EL (cell line): Measurements from ENCODE around the gene ADGRD1.
"Not testable (repeated sequence)": the region's sequence is repeated elsewhere in the genome, so short reads cannot be mapped to it uniquely, and the experiment has no call there.

ENCODE experiments used
- DNase-seq: peaks from one replicate; pipeline ENCODE4 v3.0.0-alpha.2; 2016

The ADGRD1 gene

GRCh38 chr12:130988751-130989150 lies 35.0 kb downstream of the ADGRD1 start:
- DNase-seq: no peak

- DNase-seq: no peak
Observed at GRCh38 chr12:130989391-130989790, 35.7 kb downstream of the ADGRD1 start.

GRCh38 chr12:130990034-130990433 lies 36.3 kb downstream of the ADGRD1 start:
- no peak for DNase-seq

GRCh38 chr12:130992448-130992847 lies 38.7 kb downstream of the ADGRD1 start:
- DNase-seq: no peak

GRCh38 chr12:130992979-130993538 lies 39.4 kb downstream of the ADGRD1 start:
- DNase-seq: no peak

- no peak for DNase-seq
Observed at GRCh38 chr12:130993759-130994670, 40.3 kb downstream of the ADGRD1 start.

- DNase-seq: no peak
Observed at GRCh38 chr12:130994821-130995375, 41.2 kb downstream of the ADGRD1 start.

GRCh38 chr12:130995386-130995969 lies 41.8 kb downstream of the ADGRD1 start:
- not testable (repeated sequence) for DNase-seq

- no peak for DNase-seq
Observed at GRCh38 chr12:130998136-130998535, 44.4 kb downstream of the ADGRD1 start.

GRCh38 chr12:131000000-131000486 lies 46.3 kb downstream of the ADGRD1 start:
- DNase-seq: no peak

GRCh38 chr12:131001493-131001892 lies 47.8 kb downstream of the ADGRD1 start:
- DNase-seq: no peak

- DNase-seq: no peak
Observed at GRCh38 chr12:131002216-131002631, 48.5 kb downstream of the ADGRD1 start.

GRCh38 chr12:131003036-131003715 lies 49.5 kb downstream of the ADGRD1 start:
- DNase-seq: no peak

- no peak for DNase-seq
Observed at GRCh38 chr12:131003716-131004045, 50.0 kb downstream of the ADGRD1 start.

GRCh38 chr12:131004166-131004565 lies 50.5 kb downstream of the ADGRD1 start:
- DNase-seq: no peak

GRCh38 chr12:131005161-131006035 lies 51.7 kb downstream of the ADGRD1 start:
- DNase-seq: no peak

- no peak for DNase-seq
Observed at GRCh38 chr12:131006036-131006735, 52.5 kb downstream of the ADGRD1 start.

GRCh38 chr12:131007031-131007739 lies 53.5 kb downstream of the ADGRD1 start:
- no peak for DNase-seq

GRCh38 chr12:131007740-131008117 lies 54.0 kb downstream of the ADGRD1 start:
- no peak for DNase-seq

GRCh38 chr12:131008131-131008912 lies 54.6 kb downstream of the ADGRD1 start:
- no peak for DNase-seq
